DND-41 (cell line): ENCODE results near the gene POLA1.

Source experiments
- EZH2 ChIP-seq: IDR thresholded peaks from 3 replicates; pipeline ENCODE4 v1.6.1; 2012; ENCODE audit warnings: borderline replicate concordance, low read depth, mild to moderate bottlenecking, moderate library complexity, low read length, inconsistent platforms; ENCODE audit not compliant: severe bottlenecking
- TF ChIP-seq, protein P1 (sequence below): IDR thresholded peaks from 2 replicates; pipeline ENCODE4 v1.5.1; 2012; ENCODE audit warnings: borderline replicate concordance, low read length, moderate library complexity, mild to moderate bottlenecking; ENCODE audit not compliant: poor library complexity, severe bottlenecking; ENCODE audit errors: extremely low read depth

DNA sequence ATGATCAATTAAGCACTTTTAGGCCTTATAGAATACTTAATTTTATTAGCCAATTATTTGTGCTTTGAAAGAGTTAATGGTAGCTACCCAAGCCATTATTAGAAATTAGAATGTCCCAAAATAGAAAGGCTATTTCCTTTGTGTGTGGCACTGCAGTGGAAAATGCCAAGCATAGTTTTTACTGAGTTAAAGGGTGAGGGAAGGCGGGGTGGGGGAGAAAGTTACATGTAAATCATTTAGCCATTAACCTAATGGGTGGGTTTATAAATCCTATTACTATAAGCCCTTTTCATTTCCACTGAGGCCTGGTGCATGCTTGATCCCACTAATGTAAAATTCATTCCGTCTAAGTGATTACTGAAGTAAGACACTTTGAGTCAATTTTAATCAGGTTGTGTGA lies 105.8 kb downstream of the POLA1 start:
- TF ChIP-seq, protein P1, sequence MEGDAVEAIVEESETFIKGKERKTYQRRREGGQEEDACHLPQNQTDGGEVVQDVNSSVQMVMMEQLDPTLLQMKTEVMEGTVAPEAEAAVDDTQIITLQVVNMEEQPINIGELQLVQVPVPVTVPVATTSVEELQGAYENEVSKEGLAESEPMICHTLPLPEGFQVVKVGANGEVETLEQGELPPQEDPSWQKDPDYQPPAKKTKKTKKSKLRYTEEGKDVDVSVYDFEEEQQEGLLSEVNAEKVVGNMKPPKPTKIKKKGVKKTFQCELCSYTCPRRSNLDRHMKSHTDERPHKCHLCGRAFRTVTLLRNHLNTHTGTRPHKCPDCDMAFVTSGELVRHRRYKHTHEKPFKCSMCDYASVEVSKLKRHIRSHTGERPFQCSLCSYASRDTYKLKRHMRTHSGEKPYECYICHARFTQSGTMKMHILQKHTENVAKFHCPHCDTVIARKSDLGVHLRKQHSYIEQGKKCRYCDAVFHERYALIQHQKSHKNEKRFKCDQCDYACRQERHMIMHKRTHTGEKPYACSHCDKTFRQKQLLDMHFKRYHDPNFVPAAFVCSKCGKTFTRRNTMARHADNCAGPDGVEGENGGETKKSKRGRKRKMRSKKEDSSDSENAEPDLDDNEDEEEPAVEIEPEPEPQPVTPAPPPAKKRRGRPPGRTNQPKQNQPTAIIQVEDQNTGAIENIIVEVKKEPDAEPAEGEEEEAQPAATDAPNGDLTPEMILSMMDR, result no peak
- TF ChIP-seq EZH2, result no peak
